GM12878 (cell line): ENCODE measurements around the gene ZNF467. TPM values are rescaled to one million over a fixed set of nuclear protein-coding genes. Genes with fewer than 3 reads are reported as not detected.

ENCODE experiments used
- ATAC-seq: fragments of 200-7000 bp; cut with Tn5 transposase; 3 replicates; pipeline ENCODE4 v1.9.1; 2020; ENCODE audit warnings: mild to moderate bottlenecking, moderate library complexity
- BruUV-seq: library from RNA; stranded (reverse); fragments of 400-500 nt; replicated peaks from 2 replicates; lab custom pipeline; 2021; lab: Mats Ljungman, UMichigan
- CTCF ChIA-PET: fragments of 300-600 bp; sonication (Branson Sonifier 250); formaldehyde crosslinking; extraction: SDS; loops from one replicate; lab custom pipeline; 2021; ENCODE audit warnings: inconsistent platforms; lab: Yijun Ruan, JAX
- POLR2A ChIA-PET: fragments of 350-600 bp; formaldehyde crosslinking; extraction: SDS; loops from one replicate; lab custom pipeline; 2021; ENCODE audit warnings: inconsistent platforms; lab: Charles Lee
- RAD21 ChIA-PET: fragments of 300-600 bp; sonication (Branson Sonifier 250); formaldehyde crosslinking; loops from one replicate; lab custom pipeline; 2023; ENCODE audit warnings: antibody characterized with exemption; ENCODE audit not compliant: unreplicated experiment; lab: Charles Lee
- SMC1A ChIA-PET: fragments of 300-600 bp; sonication (Branson Sonifier 250); formaldehyde crosslinking; loops from one replicate; lab custom pipeline; 2023; ENCODE audit not compliant: unreplicated experiment, uncharacterized antibody; lab: Charles Lee
- DNase-seq: peaks from one replicate; pipeline ENCODE4 v3.0.0-alpha.2; 2011; ENCODE audit warnings: low read depth, low spot score
- FAIRE-seq: peaks from 3 replicates; lab custom pipeline; 2011; peaks lifted over from hg19 to GRCh38; lab: Jason Lieb, UNC
- H2AFZ ChIP-seq: 2 replicates; pipeline ENCODE4 v1.6.0; 2011; ENCODE audit warnings: low read depth, low read length, control low read depth; ENCODE audit not compliant: control insufficient read depth
- H3K27ac ChIP-seq: 2 replicates; pipeline ENCODE4 v1.5.1; 2011; ENCODE audit warnings: control low read depth; ENCODE audit not compliant: control insufficient read depth, insufficient read depth
- H3K27me3 ChIP-seq, 2 experiments: replicated peaks in 1 of 2; 2 replicates each; pipeline versions ENCODE4 v1.6.0 to v1.6.1; 2011; ENCODE audit warnings: low read length in 1 of 2; ENCODE audit not compliant: control insufficient read depth in 2 of 2, insufficient read depth in 2 of 2
- H3K36me3 ChIP-seq, 2 experiments: 2 replicates each; pipeline ENCODE4 v1.5.1; 2011; ENCODE audit warnings: low read length in 1 of 2; ENCODE audit not compliant: control insufficient read depth in 2 of 2, insufficient read depth in 2 of 2
- H3K4me1 ChIP-seq: 2 replicates; pipeline ENCODE4 v1.6.1; 2011; ENCODE audit warnings: mild to moderate bottlenecking, low read length, moderate library complexity, mixed read lengths; ENCODE audit not compliant: control insufficient read depth, insufficient read depth
- H3K4me2 ChIP-seq: 2 replicates; pipeline ENCODE4 v1.6.0; 2011; ENCODE audit warnings: control low read depth; ENCODE audit not compliant: control insufficient read depth, insufficient read depth
- H3K4me3 ChIP-seq: fragments of 200-600 bp; sonication (generic); 2 replicates; pipeline ENCODE4 v1.5.1; 2016
- H3K79me2 ChIP-seq: 2 replicates; pipeline ENCODE4 v1.6.0; 2011; ENCODE audit warnings: low read length; ENCODE audit not compliant: control insufficient read depth, insufficient read depth
- H3K9ac ChIP-seq: 2 replicates; pipeline ENCODE4 v1.8.0; 2011; ENCODE audit warnings: low read length, control low read depth, mixed read lengths; ENCODE audit not compliant: control insufficient read depth, insufficient read depth
- H3K9me3 ChIP-seq: replicated peaks from 3 replicates; pipeline ENCODE4 v1.5.1; 2011; ENCODE audit warnings: mild to moderate bottlenecking, low read length; ENCODE audit not compliant: control insufficient read depth, insufficient read depth
- H4K20me1 ChIP-seq: 2 replicates; pipeline ENCODE4 v1.6.0; 2011; ENCODE audit not compliant: control insufficient read depth, insufficient read depth
- BCL11A ChIP-seq: IDR thresholded peaks from 2 replicates; pipeline ENCODE4 v1.6.1; 2011; ENCODE audit warnings: low read depth, low read length
- CEBPB ChIP-seq, 2 experiments: fragments of 150-350 bp in 1 of 2; IDR thresholded peaks; 2 replicates each; pipeline ENCODE4 v1.6.1; 2012 to 2014; ENCODE audit warnings: low read depth in 2 of 2, low read length in 2 of 2, borderline replicate concordance in 1 of 2, inconsistent platforms in 1 of 2
- CREM ChIP-seq: IDR thresholded peaks from 2 replicates; pipeline ENCODE4 v1.6.1; 2014; ENCODE audit warnings: antibody characterized with exemption, low read depth
- EED ChIP-seq: sonication (generic); IDR thresholded peaks from 2 replicates; pipeline ENCODE4 v1.6.1; 2016; ENCODE audit warnings: antibody characterized with exemption, low read depth
- HCFC1 ChIP-seq: fragments of 150-350 bp; IDR thresholded peaks from 2 replicates; pipeline ENCODE4 v1.6.1; 2014; ENCODE audit warnings: low read length
- PAX8 ChIP-seq: fragments of 450-650 bp; IDR thresholded peaks from 2 replicates; pipeline ENCODE4 v1.6.1; 2017; ENCODE audit warnings: mild to moderate bottlenecking, moderate library complexity
- POLR2AphosphoS5 ChIP-seq: IDR thresholded peaks from 2 replicates; pipeline ENCODE4 v1.6.1; 2011; ENCODE audit warnings: mild to moderate bottlenecking, low read length, inconsistent platforms
- SMARCA5 ChIP-seq: fragments of 450-650 bp; IDR thresholded peaks from 2 replicates; pipeline ENCODE4 v1.6.1; 2017; ENCODE audit warnings: mild to moderate bottlenecking
- WRNIP1 ChIP-seq: IDR thresholded peaks from 2 replicates; pipeline ENCODE4 v1.6.1; 2011; ENCODE audit warnings: low read depth, low read length, improper control_type of control experiment, borderline replicate concordance
- YBX1 ChIP-seq: fragments of 450-650 bp; IDR thresholded peaks from 2 replicates; pipeline ENCODE4 v1.6.1; 2016; ENCODE audit warnings: antibody characterized with exemption
- WGBS: methylation state at CpG from one replicate; pipeline ENCODE4 v1.1.6; 2016; ENCODE audit warnings: low lambda C conversion rate; ENCODE audit not compliant: insufficient replicate concordance, insufficient coverage; ENCODE audit errors: missing lambda C conversion rate; 5-methylcytosine and 5-hydroxymethylcytosine counted together
- in situ Hi-C: fragments of 300-500 bp; cut with MboI; formaldehyde crosslinking; loops from 9 replicates; pipeline ENCODE4 v1.14.3; 2018; ENCODE audit warnings: mixed read lengths
- intact Hi-C: fragments of 100-400 bp; cut with micrococcal nuclease; formaldehyde crosslinking; loops from one replicate; pipeline ENCODE4 v1.14.2; 2022; ENCODE audit not compliant: unreplicated experiment
- polyA plus RNA-seq, 11 experiments: library from polyadenylated mRNA; depleted of rRNA in 4 of 11; unstranded in 6 of 11; stranded (reverse) in 5 of 11; fragments of >200 nt; fragmentation: Nextera tagmentation in 4 of 11; fragmentation: Illumina TruSeq in 1 of 11; extraction: Ambion mirVana in 4 of 11; extraction: Trizol in 1 of 11; gene quantifications; 1 replicate in 1 of 11; 2 replicates in 10 of 11; pipeline versions ENCODE4 v1.2.1 to v1.2.3, GENCODE V29; 2011 to 2016; ENCODE audit warnings: inconsistent platforms in 2 of 11, missing spikeins in 2 of 11, low read depth in 1 of 11
- total RNA-seq, 4 experiments: library from RNA; depleted of rRNA in 3 of 4; stranded (reverse); fragments of >200 nt in 3 of 4; fragmentation: Illumina TruSeq in 1 of 4; extraction: Trizol in 1 of 4; gene quantifications; 2 replicates each; pipeline versions ENCODE4 v1.2.1 to v1.2.3, GENCODE V29; 2013 to 2021
- TF ChIP-seq, protein P1 (sequence below), 3 experiments: IDR thresholded peaks in 2 of 3; conservative IDR thresholded peaks in 1 of 3; 2 replicates each; pipeline ENCODE4 v1.5.1; 2011; ENCODE audit warnings: low read depth in 3 of 3, low read length in 3 of 3, mild to moderate bottlenecking in 3 of 3, control low read depth in 2 of 3, moderate library complexity in 2 of 3, inconsistent platforms in 1 of 3, mixed read lengths in 1 of 3; ENCODE audit not compliant: control insufficient read depth in 2 of 3, insufficient read depth in 1 of 3; ENCODE audit errors: extremely low read depth in 1 of 3

ZNF467 gene
- total and polyA plus RNA-seq, 10 of the 15 experiments (the other 5 are each of a cell fraction or from before 2014, with no cell fraction given), result not detected

DNA sequence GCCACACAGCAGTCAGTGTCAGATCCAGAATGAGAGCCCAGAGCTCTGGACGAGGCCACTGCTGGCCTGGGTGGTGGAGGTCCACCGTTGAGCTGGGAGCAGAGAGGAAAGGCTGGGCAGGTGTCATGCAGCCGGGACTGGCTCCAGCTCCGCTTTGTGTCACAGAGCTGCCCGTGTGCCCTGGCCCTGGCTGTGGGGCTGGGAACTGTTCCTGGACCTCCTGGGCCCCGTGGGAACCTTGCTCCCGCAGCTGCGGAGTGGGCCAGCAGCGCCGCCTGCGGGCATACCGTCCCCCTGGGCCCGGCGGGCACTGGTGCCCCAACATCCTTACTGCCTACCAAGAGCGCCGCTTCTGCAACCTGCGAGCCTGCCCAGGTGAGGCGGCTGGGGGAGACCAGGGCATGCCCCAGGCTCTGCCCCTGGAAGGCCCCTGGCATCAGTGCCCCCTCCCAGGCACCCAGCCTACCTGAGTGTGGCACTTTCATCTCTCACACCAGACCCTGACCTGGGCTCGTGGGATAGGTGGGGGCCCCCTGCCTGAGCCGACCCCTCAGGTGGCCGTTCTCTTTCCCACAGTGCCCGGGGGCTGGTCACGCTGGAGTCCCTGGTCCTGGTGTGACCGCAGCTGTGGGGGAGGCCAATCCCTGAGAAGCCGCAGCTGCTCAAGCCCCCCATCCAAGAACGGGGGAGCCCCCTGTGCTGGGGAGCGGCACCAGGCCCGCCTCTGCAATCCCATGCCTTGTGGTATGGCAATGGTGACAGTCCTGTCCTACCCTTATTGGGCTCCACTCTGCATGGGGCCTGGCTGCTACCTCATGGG, 46.0 kb upstream of the ZNF467 start:
- BruUV-seq, result no TSS peak
- Histone ChIP-seq H2AFZ (no peak overlapping the region), H3K4me3 (no peak overlapping the region), H3K9ac (no peak overlapping the region), H4K20me1 (no peaks in the 10 kb centered on the region), H3K36me3 (no peaks in the 10 kb centered on the region), H3K4me2 (no peak overlapping the region), H3K27me3 (no peaks in the 10 kb centered on the region; a peak in 2 of 4 replicates), H3K27ac (no peak overlapping the region), H3K9me3 (no peaks in the 10 kb centered on the region), H3K79me2 (no peaks in the 10 kb centered on the region), H3K4me1 (no peaks in the 10 kb centered on the region)
- DNase-seq (no peak), FAIRE-seq (no peak), ATAC-seq (no peak)
- ChIA-PET POLR2A (no interaction called here), CTCF (no interaction called here), SMC1A (no interaction called here), RAD21 (no interaction called here)
- WGBS, result 41% methylated on average over 19 of the region's 28 CpGs
- intact Hi-C loops (no loop called here), in situ Hi-C loops (no loop called here)
- TF ChIP-seq POLR2AphosphoS5 (no peak), YBX1 (no peak), SMARCA5 (no peak), PAX8 (no peak), EED (no peak), CEBPB (IDR thresholded peaks at IDR 0.05; ENCODE audit: borderline replicate concordance in 1 of 2, low read depth in 2 of 2, low read length in 2 of 2) (no peak), WRNIP1 (no peak), CREM (no peak), HCFC1 (no peak), BCL11A (no peak)
- TF ChIP-seq, protein P1, sequence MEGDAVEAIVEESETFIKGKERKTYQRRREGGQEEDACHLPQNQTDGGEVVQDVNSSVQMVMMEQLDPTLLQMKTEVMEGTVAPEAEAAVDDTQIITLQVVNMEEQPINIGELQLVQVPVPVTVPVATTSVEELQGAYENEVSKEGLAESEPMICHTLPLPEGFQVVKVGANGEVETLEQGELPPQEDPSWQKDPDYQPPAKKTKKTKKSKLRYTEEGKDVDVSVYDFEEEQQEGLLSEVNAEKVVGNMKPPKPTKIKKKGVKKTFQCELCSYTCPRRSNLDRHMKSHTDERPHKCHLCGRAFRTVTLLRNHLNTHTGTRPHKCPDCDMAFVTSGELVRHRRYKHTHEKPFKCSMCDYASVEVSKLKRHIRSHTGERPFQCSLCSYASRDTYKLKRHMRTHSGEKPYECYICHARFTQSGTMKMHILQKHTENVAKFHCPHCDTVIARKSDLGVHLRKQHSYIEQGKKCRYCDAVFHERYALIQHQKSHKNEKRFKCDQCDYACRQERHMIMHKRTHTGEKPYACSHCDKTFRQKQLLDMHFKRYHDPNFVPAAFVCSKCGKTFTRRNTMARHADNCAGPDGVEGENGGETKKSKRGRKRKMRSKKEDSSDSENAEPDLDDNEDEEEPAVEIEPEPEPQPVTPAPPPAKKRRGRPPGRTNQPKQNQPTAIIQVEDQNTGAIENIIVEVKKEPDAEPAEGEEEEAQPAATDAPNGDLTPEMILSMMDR (IDR thresholded peaks at IDR 0.05 in 2 of 3, conservative IDR thresholded peaks at IDR 0.05 in 1 of 3; ENCODE audit: control insufficient read depth in 2 of 3, extremely low read depth in 1 of 3, insufficient read depth in 1 of 3, low read depth in 3 of 3, low read length in 3 of 3), result no peak
